Breast epithelium (tissue), 4 donors: ENCODE data around the gene STON2. TPM values are rescaled to one million over a fixed set of nuclear protein-coding genes. Genes with fewer than 3 reads are reported as not detected.
A peak's percentile ranks its signal among the peaks of the same experiment; 100 is the strongest.
"Not testable (repeated sequence)": the region's sequence is repeated elsewhere in the genome, so short reads cannot be mapped to it uniquely, and the experiment has no call there.

Experiments used
- DNase-seq, 2 donors: peaks; one replicate each; pipeline ENCODE4 v3.0.0-alpha.2; 2019; ENCODE audit warnings: low spot score in 2 of 2
- H3K27ac ChIP-seq, 2 donors: fragments of 200-600 bp; sonication (generic) in 1 of 2; one replicate each; pipeline ENCODE4 v1.5.1; 2016 to 2019; ENCODE audit warnings: mild to moderate bottlenecking in 1 of 2
- H3K27me3 ChIP-seq, 2 donors: fragments of 200-600 bp; sonication (generic) in 1 of 2; one replicate each; pipeline versions ENCODE4 v1.5.1 to v1.6.0; 2017 to 2019; ENCODE audit warnings: control low read depth in 1 of 2, mild to moderate bottlenecking in 1 of 2
- H3K36me3 ChIP-seq: fragments of 200-600 bp; one replicate; pipeline ENCODE4 v1.5.1; 2019
- H3K4me1 ChIP-seq, 2 donors: fragments of 200-600 bp; sonication (generic); one replicate each; pipeline ENCODE4 v1.5.1; 2016 to 2019; ENCODE audit warnings: control low read depth in 1 of 2
- H3K4me3 ChIP-seq, 3 donors: fragments of 200-600 bp; sonication (generic); 1 replicate in 2 of 3; 2 replicates in 1 of 3; pipeline ENCODE4 v1.5.1; 2016 to 2019; ENCODE audit warnings: mild to moderate bottlenecking in 3 of 3, moderate library complexity in 2 of 3
- H3K9me3 ChIP-seq, 2 donors: fragments of 200-600 bp; sonication (generic) in 1 of 2; one replicate each; pipeline ENCODE4 v1.5.1; 2016 to 2019; ENCODE audit warnings: control low read depth in 1 of 2
- CTCF ChIP-seq, 3 donors: fragments of 450-650 bp; IDR thresholded peaks; one replicate each; pipeline ENCODE4 v1.5.1; 2016 to 2017; ENCODE audit warnings: antibody characterized with exemption in 3 of 3, mild to moderate bottlenecking in 3 of 3, moderate library complexity in 3 of 3
- POLR2A ChIP-seq: fragments of 450-650 bp; IDR thresholded peaks from one replicate; pipeline ENCODE4 v1.6.1; 2016; ENCODE audit warnings: antibody characterized with exemption, mild to moderate bottlenecking, moderate library complexity
- POLR2AphosphoS5 ChIP-seq, 3 donors: sonication (generic); formaldehyde crosslinking; IDR thresholded peaks; one replicate each; pipeline ENCODE4 v1.6.1; 2017; ENCODE audit warnings: antibody characterized with exemption in 3 of 3
- intact Hi-C: fragments of 100-400 bp; cut with DNase I; formaldehyde crosslinking; loops from one replicate; pipeline ENCODE4 v1.15.1; 2023; ENCODE audit warnings: low total_unique reads
- total RNA-seq, 3 donors: library from RNA; depleted of rRNA; stranded (reverse); fragments of >200 nt; gene quantifications; one replicate each; pipeline ENCODE4 v1.1.0, GENCODE V29; 2016

Gene STON2
- total RNA-seq, 3 donors from 2014 or later = 24.6 to 30.2 (median 27.5) TPM

GRCh38 chr14:81432219-81432661, 32.1 kb upstream of the STON2 start:
- no peak for TF ChIP-seq CTCF (IDR thresholded peaks at IDR 0.05)
- no peak for TF ChIP-seq POLR2A
- no peak for TF ChIP-seq POLR2AphosphoS5 (IDR thresholded peaks at IDR 0.05)

GRCh38 chr14:81430235-81430634, 30.1 kb upstream of the STON2 start:
- Histone ChIP-seq H3K4me3 (no peak overlapping the region), H3K9me3 (no peaks in the 10 kb centered on the region), H3K27ac (no peak overlapping the region), H3K4me1 (no peaks in the 10 kb centered on the region), H3K36me3 (no peaks in the 10 kb centered on the region), H3K27me3 (no peaks in the 10 kb centered on the region)
- TF ChIP-seq CTCF (IDR thresholded peaks at IDR 0.05) (no peak), POLR2AphosphoS5 (IDR thresholded peaks at IDR 0.05) (no peak), POLR2A (no peak)
- no peak for DNase-seq
- intact Hi-C loops = no loop called here

More at GRCh38 chr14:81432219-81432661, 32.1 kb upstream of the STON2 start:
- Histone ChIP-seq H3K27ac (no peak overlapping the region), H3K36me3 (no peaks in the 10 kb centered on the region), H3K4me1 (peaks cover 0 to 8% of the 10 kb centered on the region in 2 donors), H3K27me3 (no peaks in the 10 kb centered on the region), H3K4me3 (no peak overlapping the region), H3K9me3 (no peaks in the 10 kb centered on the region)
- no peak for DNase-seq
- intact Hi-C loops = no loop called here

DNA sequence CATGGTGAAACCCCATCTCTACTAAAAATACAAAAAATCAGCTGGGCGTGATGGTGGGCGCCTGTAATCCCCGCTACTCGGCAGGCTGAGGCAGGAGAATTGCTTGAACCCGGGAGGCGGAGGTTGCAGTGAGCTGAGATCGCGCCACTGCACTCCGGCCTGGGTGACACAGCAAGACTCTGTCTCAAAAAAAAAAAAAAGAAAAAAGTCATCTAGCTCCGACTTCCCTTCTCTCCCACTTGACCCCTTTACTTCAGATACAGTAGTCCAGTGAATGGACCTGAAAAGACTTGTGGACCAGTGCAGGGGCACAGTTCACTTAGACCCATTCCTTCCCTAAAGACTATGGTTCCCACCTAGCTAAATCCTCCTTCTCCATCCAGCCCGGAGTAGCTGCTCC, 29.6 kb upstream of the STON2 start:
- not testable (repeated sequence) for H3K36me3 ChIP-seq, DNase-seq, H3K27me3 ChIP-seq, H3K27ac ChIP-seq, H3K9me3 ChIP-seq, H3K4me3 ChIP-seq, H3K4me1 ChIP-seq
- intact Hi-C loops = loop anchor here (5.0 kb wide), 1 partner anchor 68 kb away; no protein-coding TSS in a partner anchor

GRCh38 chr14:81429028-81429427, 28.9 kb upstream of the STON2 start:
- no peak for DNase-seq
- no peaks in the 10 kb centered on the region for H3K4me1 ChIP-seq
- H3K27me3 ChIP-seq = no peaks in the 10 kb centered on the region
- H3K4me3 ChIP-seq = no peak overlapping the region
- intact Hi-C loops = loop anchor here (5.0 kb wide), 1 partner anchor 68 kb away; no protein-coding TSS in a partner anchor
- no peaks in the 10 kb centered on the region for H3K9me3 ChIP-seq
- H3K36me3 ChIP-seq = no peaks in the 10 kb centered on the region
- TF ChIP-seq POLR2A (no peak), POLR2AphosphoS5 (IDR thresholded peaks at IDR 0.05) (no peak)
- no peak overlapping the region for H3K27ac ChIP-seq

DNA sequence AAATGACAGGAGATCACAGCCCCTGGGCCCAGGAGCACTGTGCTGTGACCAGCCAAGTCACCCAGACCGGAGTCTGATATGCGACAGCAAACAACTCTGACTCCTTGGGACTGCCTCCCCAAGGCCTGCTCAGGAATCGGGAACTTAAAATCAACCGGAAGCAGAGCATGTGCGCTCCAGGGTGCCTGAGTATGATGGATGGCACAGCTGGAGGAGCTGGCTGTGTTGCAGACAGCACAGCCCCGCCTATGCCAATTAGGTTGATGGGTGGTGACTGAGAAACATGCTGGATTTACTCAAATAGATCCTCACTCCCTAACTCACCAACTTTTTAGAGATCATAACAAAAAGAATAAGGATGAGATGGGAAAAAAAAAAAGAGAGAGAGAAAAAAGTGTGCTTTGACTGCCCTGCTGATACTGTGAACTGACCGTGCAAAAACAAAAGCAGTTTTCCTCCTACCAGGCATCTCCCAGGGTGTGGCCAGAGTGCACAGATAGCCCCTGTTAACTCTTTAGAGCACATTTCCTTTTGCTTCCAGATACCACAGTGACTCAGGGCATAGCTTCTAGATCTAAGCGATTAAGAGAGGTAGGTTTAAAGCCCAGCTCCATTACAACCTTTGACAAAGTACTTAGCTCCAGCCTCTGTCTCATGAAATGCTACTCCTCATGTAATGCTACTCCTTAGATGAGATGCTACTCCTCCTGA, 27.4 kb upstream of the STON2 start:
- Histone ChIP-seq H3K36me3 (no peaks in the 10 kb centered on the region), H3K27ac (peak overlapping the region in 1 of 2 donors; percentile 21), H3K4me1 (peaks cover 0 to 3% of the 10 kb centered on the region in 2 donors), H3K4me3 (no peak overlapping the region), H3K9me3 (no peaks in the 10 kb centered on the region), H3K27me3 (no peaks in the 10 kb centered on the region)
- no peak for TF ChIP-seq CTCF (IDR thresholded peaks at IDR 0.05)
- TF ChIP-seq POLR2A = no peak
- TF ChIP-seq POLR2AphosphoS5 (IDR thresholded peaks at IDR 0.05) = no peak
- no peak for DNase-seq
- intact Hi-C loops = loop anchor here (5.0 kb wide), 1 partner anchor 70 kb away; no protein-coding TSS in a partner anchor

DNA sequence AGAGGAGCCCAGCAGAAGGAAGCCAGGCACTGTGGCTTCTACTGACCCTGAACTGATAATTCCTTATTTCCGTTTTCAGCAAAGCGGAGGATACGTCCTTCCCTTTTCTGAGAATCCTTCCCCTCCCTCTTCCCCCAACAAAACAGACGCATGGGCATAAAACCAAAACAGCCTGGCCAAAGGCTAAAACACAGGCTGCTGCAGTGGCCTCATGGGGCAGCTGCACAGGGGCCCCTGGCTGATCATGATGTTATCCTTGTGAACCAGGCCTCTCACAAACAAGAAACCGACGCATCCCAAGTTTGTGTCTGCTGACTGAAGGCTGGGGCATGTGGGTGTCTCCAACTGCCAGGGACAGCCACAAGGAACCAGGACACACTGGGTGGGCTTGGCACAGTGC, 23.4 kb upstream of the STON2 start:
- no peak for DNase-seq
- intact Hi-C loops = no loop called here
- peak overlapping the region; percentile 60 to 83 for H3K27ac ChIP-seq

More for the DNA sequence above, 23.4 kb upstream of the STON2 start:
- TF ChIP-seq POLR2A (no peak), POLR2AphosphoS5 (IDR thresholded peaks at IDR 0.05) (peak in 1 of 3 donors; percentile 58), CTCF (IDR thresholded peaks at IDR 0.05) (no peak)
- H3K4me1 ChIP-seq = peaks cover 0 to 3% of the 10 kb centered on the region in 2 donors
- no peak overlapping the region for H3K4me3 ChIP-seq
- H3K36me3 ChIP-seq = no peaks in the 10 kb centered on the region
- no peaks in the 10 kb centered on the region for H3K27me3 ChIP-seq
- H3K9me3 ChIP-seq = no peaks in the 10 kb centered on the region
